Measurements from ENCODE around the gene FASTK.

DNA sequence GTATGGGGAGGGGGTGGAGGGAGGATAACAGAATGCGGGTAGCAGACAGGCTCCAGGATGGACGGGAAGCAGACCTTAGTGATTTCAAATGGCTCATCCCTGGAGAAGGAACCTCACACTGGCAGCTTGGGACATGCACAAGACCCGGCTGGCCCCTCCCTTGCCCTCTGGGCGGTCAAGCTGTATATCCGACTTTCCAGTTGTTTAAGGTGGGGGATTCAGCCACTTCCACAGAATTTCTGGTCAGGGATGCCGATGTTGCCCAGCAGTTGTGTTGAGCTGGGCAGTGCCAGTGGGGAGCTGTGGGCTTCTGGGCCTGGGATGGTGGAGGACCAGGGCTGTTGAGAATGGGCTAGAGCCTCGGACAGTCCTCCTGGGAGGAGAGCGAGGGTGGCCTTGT, 48.1 kb upstream of the FASTK start:
- TF ChIP-seq CTCF (IDR thresholded peaks at IDR 0.05; ENCODE audit: insufficient read depth, low read depth, low read length) (no peak), EZH2 (IDR thresholded peaks at IDR 0.05; ENCODE audit: insufficient read depth, low read length) (no peak)

All from astrocyte (in vitro differentiated cells and primary cell).